ENCODE data around the gene PCSK5.
A peak's percentile ranks its signal among the peaks of the same experiment; 100 is the strongest.

The PCSK5 gene

GRCh38 chr9:76114144-76114543 lies 223.7 kb downstream of the PCSK5 start:
- Histone ChIP-seq H3K27me3 (replicated peaks) (no peaks in the 10 kb centered on the region), H3K36me3 (replicated peaks) (no peaks in the 10 kb centered on the region), H3K4me3 (ENCODE audit: low read depth, low read length) (no peak overlapping the region), H3K27ac (no peak overlapping the region)
- no peak for TF ChIP-seq CTCF (IDR thresholded peaks at IDR 0.05; ENCODE audit: low read depth, low read length, missing control alignments)
- DNase-seq: peak; percentile 27
- in situ Hi-C loops (cut with HindIII; ENCODE audit: low pct_ligation_motif_present, low sequenced_read_pairs): no loop called here

GRCh38 chr9:76115396-76115795 lies 224.9 kb downstream of the PCSK5 start:
- DNase-seq: no peak
- in situ Hi-C loops (cut with HindIII; ENCODE audit: low pct_ligation_motif_present, low sequenced_read_pairs): no loop called here
- Histone ChIP-seq H3K27me3 (replicated peaks) (no peaks in the 10 kb centered on the region), H3K4me3 (ENCODE audit: low read depth, low read length) (no peak overlapping the region), H3K27ac (no peak overlapping the region), H3K36me3 (replicated peaks) (no peaks in the 10 kb centered on the region)
- no peak for TF ChIP-seq CTCF (IDR thresholded peaks at IDR 0.05; ENCODE audit: low read depth, low read length, missing control alignments)

- Histone ChIP-seq H3K36me3 (replicated peaks) (no peaks in the 10 kb centered on the region), H3K27me3 (replicated peaks) (no peaks in the 10 kb centered on the region), H3K4me3 (ENCODE audit: low read depth, low read length) (no peak overlapping the region), H3K27ac (no peak overlapping the region)
- in situ Hi-C loops (cut with HindIII; ENCODE audit: low pct_ligation_motif_present, low sequenced_read_pairs): no loop called here
- no peak for TF ChIP-seq CTCF (IDR thresholded peaks at IDR 0.05; ENCODE audit: low read depth, low read length, missing control alignments)
- no peak for DNase-seq
Observed at GRCh38 chr9:76115982-76116646, 225.6 kb downstream of the PCSK5 start.

- H3K36me3 ChIP-seq (replicated peaks): no peaks in the 10 kb centered on the region
Observed at GRCh38 chr9:76116913-76117312, 226.4 kb downstream of the PCSK5 start.

GRCh38 chr9:76127637-76128036 lies 237.2 kb downstream of the PCSK5 start:
- no peak for TF ChIP-seq CTCF (IDR thresholded peaks at IDR 0.05; ENCODE audit: low read depth, low read length, missing control alignments)
- H3K27me3 ChIP-seq (replicated peaks): no peaks in the 10 kb centered on the region
- no peaks in the 10 kb centered on the region for H3K36me3 ChIP-seq (replicated peaks)
- DNase-seq: no peak
- in situ Hi-C loops (cut with HindIII; ENCODE audit: low pct_ligation_motif_present, low sequenced_read_pairs): no loop called here
- H3K4me3 ChIP-seq (ENCODE audit: low read depth, low read length): no peak overlapping the region
- no peak overlapping the region for H3K27ac ChIP-seq

More at GRCh38 chr9:76116913-76117312, 226.4 kb downstream of the PCSK5 start:
- H3K27me3 ChIP-seq (replicated peaks): no peaks in the 10 kb centered on the region
- H3K4me3 ChIP-seq (ENCODE audit: low read depth, low read length): no peak overlapping the region
- no peak overlapping the region for H3K27ac ChIP-seq
- DNase-seq: no peak
- no peak for TF ChIP-seq CTCF (IDR thresholded peaks at IDR 0.05; ENCODE audit: low read depth, low read length, missing control alignments)
- in situ Hi-C loops (cut with HindIII; ENCODE audit: low pct_ligation_motif_present, low sequenced_read_pairs): no loop called here

- in situ Hi-C loops (cut with HindIII; ENCODE audit: low pct_ligation_motif_present, low sequenced_read_pairs): no loop called here
Observed at GRCh38 chr9:76135902-76136301, 245.4 kb downstream of the PCSK5 start.

More at GRCh38 chr9:76135902-76136301, 245.4 kb downstream of the PCSK5 start:
- Histone ChIP-seq H3K4me3 (ENCODE audit: low read depth, low read length) (no peak overlapping the region), H3K36me3 (replicated peaks) (no peaks in the 10 kb centered on the region), H3K27ac (no peak overlapping the region), H3K27me3 (replicated peaks) (no peaks in the 10 kb centered on the region)
- TF ChIP-seq CTCF (IDR thresholded peaks at IDR 0.05; ENCODE audit: low read depth, low read length, missing control alignments): no peak
- DNase-seq: no peak
